Endothelial cell of umbilical vein (primary cell): ENCODE results near the gene VWCE. TPM values are rescaled to one million over a fixed set of nuclear protein-coding genes. Genes with fewer than 3 reads are reported as not detected.
A peak's percentile ranks its signal among the peaks of the same experiment; 100 is the strongest.
"Not testable (repeated sequence)": the region's sequence is repeated elsewhere in the genome, so short reads cannot be mapped to it uniquely, and the experiment has no call there.

Experiments
- BruUV-seq: library from RNA; stranded (reverse); fragments of 400-500 nt; replicated peaks from 2 replicates; lab custom pipeline; 2021; lab: Mats Ljungman, UMichigan
- CTCF ChIA-PET: fragments of 300-600, 350-600 bp; sonication (Branson Sonifier 250); formaldehyde crosslinking; loops from one replicate; lab custom pipeline; 2021; ENCODE audit warnings: antibody characterized with exemption, inconsistent platforms; lab: Charles Lee
- POLR2A ChIA-PET: fragments of 300-600, 350-600 bp; sonication (Branson Sonifier 250); formaldehyde crosslinking; loops from one replicate; lab custom pipeline; 2021; ENCODE audit warnings: antibody characterized with exemption, inconsistent platforms; lab: Charles Lee
- DNase-seq: peaks from one replicate; pipeline ENCODE4 v3.0.0-alpha.2; 2011; ENCODE audit warnings: low read depth, low spot score
- FAIRE-seq: peaks from 2 replicates; lab custom pipeline; 2011; peaks lifted over from hg19 to GRCh38; lab: Jason Lieb, UNC
- H2AFZ ChIP-seq: 2 replicates; pipeline ENCODE4 v1.6.0; 2012; ENCODE audit warnings: low read depth, low read length, control low read depth, inconsistent platforms
- H3K27ac ChIP-seq: 2 replicates; pipeline ENCODE4 v1.5.1; 2011; ENCODE audit warnings: low read depth, mild to moderate bottlenecking, control low read depth, low read length, moderate library complexity; ENCODE audit not compliant: insufficient read depth
- H3K27me3 ChIP-seq, 2 experiments: 2 replicates each; pipeline versions ENCODE4 v1.6.0 to v1.6.1; 2011; ENCODE audit warnings: low read length in 2 of 2, mixed read lengths in 1 of 2; ENCODE audit not compliant: control insufficient read depth in 2 of 2, insufficient read depth in 2 of 2
- H3K36me3 ChIP-seq, 2 experiments: 2 replicates in 1 of 2; 3 replicates in 1 of 2; pipeline ENCODE4 v1.5.1; 2011; ENCODE audit warnings: low read length in 2 of 2, mild to moderate bottlenecking in 1 of 2, moderate library complexity in 1 of 2; ENCODE audit not compliant: control insufficient read depth in 2 of 2, insufficient read depth in 2 of 2; ENCODE audit errors: extremely low read depth in 1 of 2
- H3K4me1 ChIP-seq: 3 replicates; pipeline ENCODE4 v1.5.1; 2011; ENCODE audit warnings: mild to moderate bottlenecking, low read length; ENCODE audit not compliant: control insufficient read depth, insufficient read depth; ENCODE audit errors: extremely low read depth
- H3K4me2 ChIP-seq: 2 replicates; pipeline ENCODE4 v1.6.1; 2011; ENCODE audit warnings: low read length, control low read depth, mixed read lengths; ENCODE audit not compliant: insufficient read depth
- H3K4me3 ChIP-seq, 3 experiments: fragments of 200-600 bp in 1 of 3; sonication (generic), shearing (Covaris generic) in 1 of 3; replicated peaks in 1 of 3; 2 replicates each; pipeline ENCODE4 v1.5.1; 2011 to 2016; ENCODE audit warnings: control low read depth in 3 of 3, low read length in 3 of 3, mild to moderate bottlenecking in 2 of 3, inconsistent platforms in 1 of 3, low read depth in 1 of 3, moderate library complexity in 1 of 3; ENCODE audit not compliant: insufficient read depth in 1 of 3
- H3K79me2 ChIP-seq: 2 replicates; pipeline ENCODE4 v1.6.0; 2012; ENCODE audit warnings: low read length, inconsistent platforms; ENCODE audit not compliant: control insufficient read depth, insufficient read depth
- H3K9ac ChIP-seq: replicated peaks from 2 replicates; pipeline ENCODE3; 2011; ENCODE audit warnings: low read length, control low read depth; ENCODE audit not compliant: insufficient read depth; ENCODE audit errors: extremely low read depth
- H3K9me1 ChIP-seq: replicated peaks from 3 replicates; pipeline ENCODE4 v1.6.0; 2011; ENCODE audit warnings: mild to moderate bottlenecking, low read length; ENCODE audit not compliant: control insufficient read depth, insufficient read depth; ENCODE audit errors: extremely low read depth
- H3K9me3 ChIP-seq: replicated peaks from 2 replicates; pipeline ENCODE4 v1.5.1; 2012; ENCODE audit warnings: low read length, inconsistent platforms; ENCODE audit not compliant: control insufficient read depth, insufficient read depth
- H4K20me1 ChIP-seq: replicated peaks from 2 replicates; pipeline ENCODE3; 2011; ENCODE audit warnings: mild to moderate bottlenecking, low read length; ENCODE audit not compliant: control insufficient read depth, insufficient read depth; ENCODE audit errors: extremely low read depth
- CTCF ChIP-seq, 2 donors: IDR thresholded peaks; 1 replicate in 1 of 2; 2 replicates in 1 of 2; pipeline ENCODE4 v1.5.1; 2011; ENCODE audit warnings: low read length in 2 of 2, mild to moderate bottlenecking in 2 of 2, moderate library complexity in 2 of 2, control low read depth in 1 of 2, inconsistent platforms in 1 of 2, low read depth in 1 of 2; ENCODE audit not compliant: insufficient read depth in 1 of 2; ENCODE audit errors: extremely low read depth in 1 of 2
- FOS ChIP-seq: IDR thresholded peaks from 2 replicates; pipeline ENCODE4 v1.6.1; 2011; ENCODE audit warnings: mild to moderate bottlenecking, low read length, moderate library complexity, borderline replicate concordance; ENCODE audit not compliant: insufficient read depth
- GATA2 ChIP-seq: IDR thresholded peaks from 2 replicates; pipeline ENCODE4 v1.7.0; 2011; ENCODE audit warnings: low read depth, mild to moderate bottlenecking, moderate library complexity, mixed read lengths, low read length; ENCODE audit not compliant: insufficient read length, insufficient read depth
- JUN ChIP-seq: IDR thresholded peaks from 2 replicates; pipeline ENCODE4 v1.6.1; 2011; ENCODE audit warnings: borderline replicate concordance, low read depth; ENCODE audit not compliant: insufficient read length, insufficient read depth
- dilution Hi-C: fragments of 300-500 bp; cut with MboI; formaldehyde crosslinking; loops from one replicate; pipeline ENCODE4 v1.15.0; 2019; ENCODE audit warnings: low sequenced_read_pairs; ENCODE audit not compliant: extremely low pct_ligation_motif_present
- intact Hi-C: fragments of 100-400 bp; cut with micrococcal nuclease; formaldehyde crosslinking; loops from one replicate; pipeline ENCODE4 v1.10.0; 2022
- polyA plus RNA-seq, 4 experiments: library from polyadenylated mRNA; depleted of rRNA in 3 of 4; stranded (reverse) in 3 of 4; unstranded in 1 of 4; fragments of >200 nt; gene quantifications; 2 replicates each; pipeline versions ENCODE4 v1.2.1 to v1.2.3, GENCODE V29; 2011 to 2012; ENCODE audit warnings: missing spikeins in 1 of 4
- total RNA-seq: library from RNA; stranded (reverse); gene quantifications from 2 replicates; pipeline ENCODE4 v1.2.3, GENCODE V29; 2021

VWCE gene
- total and polyA plus RNA-seq, 2 donors (not counting 3 experiments of a cell fraction or from before 2014, with no cell fraction given): 6.5 to 14.4 TPM

GRCh38 chr11:61254403-61255025 is 40.6 kb downstream of the VWCE start:
- H3K27ac ChIP-seq: no peak overlapping the region
- no peaks in the 10 kb centered on the region for H3K4me1 ChIP-seq
- ChIA-PET POLR2A (no interaction called here), CTCF (interaction anchor here (0.8 to 5.6 kb wide), 11 partner anchors 12 to 262 kb away, joined by 3 to 81 read pairs (median 5); partner anchors contain the start of genes TMEM216 and VWCE)
- no peaks in the 10 kb centered on the region for H4K20me1 ChIP-seq
- no peak overlapping the region for H3K4me2 ChIP-seq
- dilution Hi-C loops: no loop called here
- no peaks in the 10 kb centered on the region for H3K9me3 ChIP-seq
- H3K9ac ChIP-seq: no peak overlapping the region
- H2AFZ ChIP-seq: no peak overlapping the region
- FAIRE-seq (peak; percentile 87), DNase-seq (peak; percentile 61)
- no peaks in the 10 kb centered on the region for H3K36me3 ChIP-seq
- no peak for TF ChIP-seq FOS
- peak; percentile 75 to 96 for TF ChIP-seq CTCF (IDR thresholded peaks at IDR 0.05; ENCODE audit: extremely low read depth in 1 of 2, insufficient read depth in 1 of 2, low read depth in 1 of 2, low read length in 2 of 2)
- no peak for TF ChIP-seq JUN
- no peak for TF ChIP-seq GATA2
- BruUV-seq: no TSS peak
- no peaks in the 10 kb centered on the region for H3K79me2 ChIP-seq
- H3K27me3 ChIP-seq: peaks cover 0 to 1% of the 10 kb centered on the region in 2 experiments
- intact Hi-C loops: loop anchor here (1.0 to 10.0 kb wide), 4 partner anchors 27 to 131 kb away; partner anchors contain the start of genes DDB1 and TKFC
- H3K4me3 ChIP-seq: no peak overlapping the region
- no peaks in the 10 kb centered on the region for H3K9me1 ChIP-seq

- POLR2A ChIA-PET: not testable (repeated sequence)
- intact Hi-C loops: loop anchor here (10.0 kb wide), 1 partner anchor 82 kb away; the partner anchor contains the start of genes DDB1 and TKFC
Observed at GRCh38 chr11:61252332-61252731, 42.8 kb downstream of the VWCE start.

More at GRCh38 chr11:61252332-61252731, 42.8 kb downstream of the VWCE start:
- H3K4me3 ChIP-seq, H3K9ac ChIP-seq, BruUV-seq, H3K4me2 ChIP-seq, H2AFZ ChIP-seq, dilution Hi-C loops, H4K20me1 ChIP-seq, H3K27me3 ChIP-seq, H3K9me1 ChIP-seq, H3K27ac ChIP-seq, FAIRE-seq, H3K9me3 ChIP-seq, DNase-seq, H3K79me2 ChIP-seq, H3K36me3 ChIP-seq, H3K4me1 ChIP-seq: not testable (repeated sequence)
- CTCF ChIA-PET: interaction anchor here (1.7 to 5.6 kb wide), 4 partner anchors 10 to 422 kb away, joined by 3 to 81 read pairs (median 20); partner anchors contain the start of gene VWCE
